ENCODE results near the gene MYZAP. TPM values are rescaled to one million over a fixed set of nuclear protein-coding genes. Genes with fewer than 3 reads are reported as not detected.

The MYZAP gene
- total RNA-seq, 2 donors from 2014 or later = 0.22 to 0.33 TPM

DNA sequence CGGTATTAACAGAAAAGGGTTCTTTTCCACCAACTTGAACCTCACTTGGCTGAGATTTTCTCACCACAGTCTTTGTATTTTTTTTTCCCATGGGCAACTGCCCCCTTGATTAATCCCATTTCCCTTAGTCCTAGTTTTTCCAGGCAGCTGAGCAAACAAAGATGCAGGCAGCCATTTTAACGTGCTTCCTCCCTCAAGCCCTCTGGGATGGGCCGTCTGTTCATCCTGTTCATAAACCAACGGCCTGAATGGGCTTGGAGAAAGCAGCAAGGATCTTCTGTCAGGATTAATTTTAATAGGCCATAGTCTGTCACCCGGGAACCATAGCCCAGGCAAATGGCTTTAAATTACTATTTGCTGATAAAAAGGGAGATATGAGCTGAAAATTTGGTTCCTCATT is 104.4 kb downstream of the MYZAP start:
- peaks cover 6% of the 10 kb centered on the region for H3K4me1 Mint-ChIP-seq
- Histone ChIP-seq H3K36me3 (ENCODE audit: control insufficient read depth, insufficient read depth, low read length) (no peaks in the 10 kb centered on the region), H3K27me3 (ENCODE audit: control insufficient read depth, insufficient read depth, low read length, poor library complexity, severe bottlenecking) (peaks cover 17% of the 10 kb centered on the region), H3K4me3 (ENCODE audit: low read length) (no peak overlapping the region), H3K9me3 (ENCODE audit: control insufficient read depth, low read length) (no peaks in the 10 kb centered on the region), H3K9ac (ENCODE audit: extremely low read depth, low read length, poor library complexity, severe bottlenecking) (no peak overlapping the region), H3K27ac (ENCODE audit: low read depth, low read length) (no peak overlapping the region), H3K4me1 (ENCODE audit: control insufficient read depth, insufficient read depth, low read length) (no peaks in the 10 kb centered on the region)
- peaks cover 15% of the 10 kb centered on the region for H3K27me3 Mint-ChIP-seq (ENCODE audit: insufficient read depth)
- WGBS, 2 experiments (ENCODE audit: insufficient coverage in 1 of 2, insufficient read length in 1 of 2) = 72 to 89% methylated on average over 2 to 5 of the region's 5 CpGs
- H3K27ac Mint-ChIP-seq = no peak overlapping the region
- no peaks in the 10 kb centered on the region for H3K36me3 Mint-ChIP-seq (ENCODE audit: low read depth)
- TF ChIP-seq, protein P1, sequence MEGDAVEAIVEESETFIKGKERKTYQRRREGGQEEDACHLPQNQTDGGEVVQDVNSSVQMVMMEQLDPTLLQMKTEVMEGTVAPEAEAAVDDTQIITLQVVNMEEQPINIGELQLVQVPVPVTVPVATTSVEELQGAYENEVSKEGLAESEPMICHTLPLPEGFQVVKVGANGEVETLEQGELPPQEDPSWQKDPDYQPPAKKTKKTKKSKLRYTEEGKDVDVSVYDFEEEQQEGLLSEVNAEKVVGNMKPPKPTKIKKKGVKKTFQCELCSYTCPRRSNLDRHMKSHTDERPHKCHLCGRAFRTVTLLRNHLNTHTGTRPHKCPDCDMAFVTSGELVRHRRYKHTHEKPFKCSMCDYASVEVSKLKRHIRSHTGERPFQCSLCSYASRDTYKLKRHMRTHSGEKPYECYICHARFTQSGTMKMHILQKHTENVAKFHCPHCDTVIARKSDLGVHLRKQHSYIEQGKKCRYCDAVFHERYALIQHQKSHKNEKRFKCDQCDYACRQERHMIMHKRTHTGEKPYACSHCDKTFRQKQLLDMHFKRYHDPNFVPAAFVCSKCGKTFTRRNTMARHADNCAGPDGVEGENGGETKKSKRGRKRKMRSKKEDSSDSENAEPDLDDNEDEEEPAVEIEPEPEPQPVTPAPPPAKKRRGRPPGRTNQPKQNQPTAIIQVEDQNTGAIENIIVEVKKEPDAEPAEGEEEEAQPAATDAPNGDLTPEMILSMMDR (conservative IDR thresholded peaks at IDR 0.05) = no peak
- no peak overlapping the region for H3K4me3 Mint-ChIP-seq
- DNase-seq = no peak
- H3K9me3 Mint-ChIP-seq = no peaks in the 10 kb centered on the region

DNA sequence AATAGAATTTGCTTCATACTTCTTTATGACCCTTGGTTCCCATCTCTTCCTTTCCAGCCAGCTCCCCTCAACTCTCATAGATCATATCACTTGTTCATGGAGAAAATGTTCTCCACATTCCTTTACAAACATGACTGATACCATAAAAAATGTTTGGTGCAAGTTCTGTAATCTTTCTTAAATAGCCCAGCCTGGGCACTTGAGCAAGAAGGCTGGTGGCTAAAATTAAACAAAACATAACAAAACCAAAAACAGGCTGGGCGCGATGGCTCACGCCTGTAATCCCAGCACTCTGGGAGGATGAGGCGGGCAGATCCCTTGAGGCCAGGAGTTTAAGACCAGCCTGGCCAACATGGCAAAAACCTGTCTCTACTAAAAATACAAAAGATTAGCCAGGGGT is 105.9 kb downstream of the MYZAP start:
- H3K36me3 ChIP-seq (ENCODE audit: control insufficient read depth, insufficient read depth, low read length) = no peaks in the 10 kb centered on the region
- H3K4me3 ChIP-seq (ENCODE audit: low read length) = no peak overlapping the region
- peaks cover 6% of the 10 kb centered on the region for H3K4me1 Mint-ChIP-seq
- peaks cover 31% of the 10 kb centered on the region for H3K27me3 ChIP-seq (ENCODE audit: control insufficient read depth, insufficient read depth, low read length, poor library complexity, severe bottlenecking)
- no peak overlapping the region for H3K27ac ChIP-seq (ENCODE audit: low read depth, low read length)
- H3K27ac Mint-ChIP-seq = no peak overlapping the region
- H3K27me3 Mint-ChIP-seq (ENCODE audit: insufficient read depth) = peaks cover 27% of the 10 kb centered on the region
- DNase-seq = no peak
- H3K4me1 ChIP-seq (ENCODE audit: control insufficient read depth, insufficient read depth, low read length) = no peaks in the 10 kb centered on the region
- no peaks in the 10 kb centered on the region for H3K9me3 Mint-ChIP-seq
- H3K9ac ChIP-seq (ENCODE audit: extremely low read depth, low read length, poor library complexity, severe bottlenecking) = no peak overlapping the region
- TF ChIP-seq, protein P1 (conservative IDR thresholded peaks at IDR 0.05) = no peak
- WGBS, 2 experiments (ENCODE audit: insufficient coverage in 1 of 2, insufficient read length in 1 of 2) = 78 to 96% methylated on average over 1 to 4 of the region's 4 CpGs
- H3K4me3 Mint-ChIP-seq = no peak overlapping the region
- no peaks in the 10 kb centered on the region for H3K36me3 Mint-ChIP-seq (ENCODE audit: low read depth)
- no peaks in the 10 kb centered on the region for H3K9me3 ChIP-seq (ENCODE audit: control insufficient read depth, low read length)

DNA sequence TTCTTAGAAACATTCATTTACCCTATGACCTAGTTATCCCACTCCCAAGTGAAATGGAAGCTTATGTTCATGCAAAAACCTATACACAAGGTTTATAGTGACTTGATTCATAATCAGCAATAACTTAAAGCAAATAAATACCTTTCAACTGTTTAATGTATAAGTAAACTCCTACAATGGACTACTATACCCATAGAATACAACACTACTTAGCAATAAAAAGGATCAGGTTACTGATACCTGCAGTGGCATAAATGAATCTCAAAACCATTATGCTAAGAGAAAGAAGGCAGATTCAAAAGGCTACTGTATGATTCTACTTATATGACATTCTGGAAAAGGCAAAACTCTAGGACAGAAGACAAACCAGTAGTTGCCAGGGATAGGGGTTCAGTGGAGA is 106.5 kb downstream of the MYZAP start:
- H3K4me1 Mint-ChIP-seq = peaks cover 6% of the 10 kb centered on the region
- H3K9me3 ChIP-seq (ENCODE audit: control insufficient read depth, low read length) = no peaks in the 10 kb centered on the region
- peaks cover 33% of the 10 kb centered on the region for H3K27me3 Mint-ChIP-seq (ENCODE audit: insufficient read depth)
- H3K9me3 Mint-ChIP-seq = no peaks in the 10 kb centered on the region
- no peak overlapping the region for H3K4me3 ChIP-seq (ENCODE audit: low read length)
- no peak for DNase-seq
- TF ChIP-seq, protein P1 (conservative IDR thresholded peaks at IDR 0.05) = no peak
- no peak overlapping the region for H3K27ac ChIP-seq (ENCODE audit: low read depth, low read length)
- no peaks in the 10 kb centered on the region for H3K4me1 ChIP-seq (ENCODE audit: control insufficient read depth, insufficient read depth, low read length)
- no peak overlapping the region for H3K9ac ChIP-seq (ENCODE audit: extremely low read depth, low read length, poor library complexity, severe bottlenecking)
- H3K4me3 Mint-ChIP-seq = no peak overlapping the region
- no peaks in the 10 kb centered on the region for H3K36me3 Mint-ChIP-seq (ENCODE audit: low read depth)
- H3K27me3 ChIP-seq (ENCODE audit: control insufficient read depth, insufficient read depth, low read length, poor library complexity, severe bottlenecking) = peaks cover 38% of the 10 kb centered on the region
- H3K27ac Mint-ChIP-seq = no peak overlapping the region
- no peaks in the 10 kb centered on the region for H3K36me3 ChIP-seq (ENCODE audit: control insufficient read depth, insufficient read depth, low read length)

Measured in endodermal cell (in vitro differentiated cells).